Fibroblast of villous mesenchyme (primary cell): ENCODE measurements around the gene EFCC1. TPM values are rescaled to one million over a fixed set of nuclear protein-coding genes. Genes with fewer than 3 reads are reported as not detected.

ENCODE experiments used
- DNase-seq: peaks from one replicate; pipeline ENCODE4 v3.0.0-alpha.2; 2010; ENCODE audit warnings: low read depth
- H3K4me3 ChIP-seq: 2 replicates; pipeline ENCODE4 v1.5.1; 2011; ENCODE audit warnings: low read depth, mild to moderate bottlenecking, low read length
- total RNA-seq: library from RNA; depleted of rRNA; stranded (reverse); fragments of >200 nt; gene quantifications from 2 replicates; pipeline ENCODE4 v1.2.3, GENCODE V29; 2012
- TF ChIP-seq, protein P1 (sequence below): IDR thresholded peaks from 2 replicates; pipeline ENCODE4 v1.5.1; 2012; ENCODE audit warnings: low read depth, mild to moderate bottlenecking, low read length; ENCODE audit not compliant: insufficient read depth

Gene EFCC1
- total RNA-seq, 1 donor = not detected

DNA sequence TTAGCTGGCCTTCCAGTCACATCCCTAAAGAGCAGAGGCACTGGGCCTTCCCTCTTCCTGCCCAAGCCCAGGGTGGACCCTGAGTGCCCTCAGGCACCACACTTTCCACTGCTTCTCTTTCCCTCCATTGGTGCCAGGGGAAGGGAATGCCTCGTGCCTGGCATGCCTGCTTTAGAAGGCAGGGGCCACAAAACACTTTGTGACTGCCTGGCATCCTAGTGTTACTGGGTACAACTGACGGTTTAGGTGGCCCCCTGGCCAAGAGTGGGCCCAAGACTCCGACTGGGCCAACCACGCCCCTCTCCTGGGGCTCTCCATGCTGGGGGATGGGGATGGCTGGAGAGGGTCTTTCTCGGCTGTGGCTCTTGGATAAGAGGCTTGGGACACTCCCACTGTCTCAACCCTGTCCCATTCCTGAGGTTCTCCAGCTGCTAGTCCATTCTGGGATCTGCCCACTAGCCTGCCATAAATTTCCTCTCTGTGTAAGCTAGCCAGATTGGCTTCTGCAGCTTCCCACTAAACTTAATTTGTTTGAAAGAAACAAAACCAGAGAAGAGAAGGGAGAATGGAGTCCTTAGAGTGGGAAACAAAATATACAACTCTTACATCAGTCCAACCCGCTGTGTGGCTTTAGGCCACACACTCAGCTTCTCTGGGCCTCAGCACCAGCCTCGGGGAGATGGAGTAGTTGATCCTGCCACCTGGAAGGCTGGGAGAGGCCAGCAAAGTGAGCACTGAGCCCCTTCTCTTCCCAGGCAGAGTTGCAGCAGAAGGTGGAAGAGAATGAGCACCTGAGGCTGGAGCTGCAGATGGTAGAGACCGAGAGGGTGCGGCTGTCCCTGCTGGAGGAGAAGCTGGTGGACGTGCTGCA, 35.4 kb downstream of the EFCC1 start:
- TF ChIP-seq, protein P1, sequence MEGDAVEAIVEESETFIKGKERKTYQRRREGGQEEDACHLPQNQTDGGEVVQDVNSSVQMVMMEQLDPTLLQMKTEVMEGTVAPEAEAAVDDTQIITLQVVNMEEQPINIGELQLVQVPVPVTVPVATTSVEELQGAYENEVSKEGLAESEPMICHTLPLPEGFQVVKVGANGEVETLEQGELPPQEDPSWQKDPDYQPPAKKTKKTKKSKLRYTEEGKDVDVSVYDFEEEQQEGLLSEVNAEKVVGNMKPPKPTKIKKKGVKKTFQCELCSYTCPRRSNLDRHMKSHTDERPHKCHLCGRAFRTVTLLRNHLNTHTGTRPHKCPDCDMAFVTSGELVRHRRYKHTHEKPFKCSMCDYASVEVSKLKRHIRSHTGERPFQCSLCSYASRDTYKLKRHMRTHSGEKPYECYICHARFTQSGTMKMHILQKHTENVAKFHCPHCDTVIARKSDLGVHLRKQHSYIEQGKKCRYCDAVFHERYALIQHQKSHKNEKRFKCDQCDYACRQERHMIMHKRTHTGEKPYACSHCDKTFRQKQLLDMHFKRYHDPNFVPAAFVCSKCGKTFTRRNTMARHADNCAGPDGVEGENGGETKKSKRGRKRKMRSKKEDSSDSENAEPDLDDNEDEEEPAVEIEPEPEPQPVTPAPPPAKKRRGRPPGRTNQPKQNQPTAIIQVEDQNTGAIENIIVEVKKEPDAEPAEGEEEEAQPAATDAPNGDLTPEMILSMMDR = no peak
- no peak for DNase-seq
- H3K4me3 ChIP-seq = no peak overlapping the region

DNA sequence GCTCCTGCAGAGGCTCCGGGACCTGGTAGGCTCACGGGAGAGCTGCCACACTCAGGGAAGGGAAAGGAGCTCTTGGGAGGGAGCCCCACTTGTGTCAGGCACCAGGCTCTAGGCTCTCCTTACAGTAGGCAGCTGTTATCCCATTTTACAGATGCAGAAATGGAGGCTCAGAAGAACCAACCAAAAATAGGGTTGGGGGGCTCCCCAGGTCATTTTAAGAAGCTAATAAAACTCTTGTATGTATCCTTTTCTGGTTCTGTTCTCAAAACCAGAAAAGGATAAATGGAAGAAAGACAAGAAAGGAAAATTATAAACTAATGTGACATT, 36.0 kb downstream of the EFCC1 start:
- TF ChIP-seq, protein P1 = no peak
- H3K4me3 ChIP-seq = no peak overlapping the region
- DNase-seq = no peak

DNA sequence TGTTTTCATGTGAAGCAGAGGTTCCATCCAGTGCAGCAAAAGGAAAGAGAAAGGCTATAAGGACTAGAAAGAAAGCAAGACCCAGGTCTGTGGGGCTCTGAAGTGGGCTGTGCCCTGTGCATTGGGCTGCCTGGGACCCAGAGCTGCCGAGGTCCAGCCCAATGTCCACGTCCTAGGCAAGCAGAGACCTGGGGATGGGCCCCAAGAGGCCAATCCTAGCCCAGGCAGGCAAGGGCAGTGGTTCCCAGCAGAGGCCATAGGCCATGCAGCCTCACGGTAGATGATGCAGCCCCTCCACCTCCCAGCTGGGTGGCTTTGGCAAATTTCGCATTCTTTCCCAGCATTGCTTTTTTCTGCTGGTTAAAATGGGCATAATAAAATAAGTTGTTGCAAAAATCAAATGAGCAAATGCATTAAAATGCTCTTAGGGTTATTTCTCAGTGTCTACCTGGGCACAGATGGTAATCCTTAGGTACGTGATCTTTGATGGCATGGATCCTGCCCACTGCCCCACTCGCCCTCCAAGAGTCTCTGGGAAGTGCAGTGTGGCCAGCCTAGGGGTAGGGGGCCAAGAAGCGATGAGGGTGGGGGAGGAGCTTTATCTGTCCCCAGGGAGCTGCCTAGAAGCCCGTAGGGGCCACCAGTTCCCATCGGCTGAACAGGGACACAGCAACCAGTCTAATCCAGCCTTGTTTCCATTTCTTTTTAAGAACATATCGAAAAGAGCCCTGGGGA, 37.2 kb downstream of the EFCC1 start:
- no peak overlapping the region for H3K4me3 ChIP-seq
- no peak for DNase-seq
- TF ChIP-seq, protein P1 = no peak

DNA sequence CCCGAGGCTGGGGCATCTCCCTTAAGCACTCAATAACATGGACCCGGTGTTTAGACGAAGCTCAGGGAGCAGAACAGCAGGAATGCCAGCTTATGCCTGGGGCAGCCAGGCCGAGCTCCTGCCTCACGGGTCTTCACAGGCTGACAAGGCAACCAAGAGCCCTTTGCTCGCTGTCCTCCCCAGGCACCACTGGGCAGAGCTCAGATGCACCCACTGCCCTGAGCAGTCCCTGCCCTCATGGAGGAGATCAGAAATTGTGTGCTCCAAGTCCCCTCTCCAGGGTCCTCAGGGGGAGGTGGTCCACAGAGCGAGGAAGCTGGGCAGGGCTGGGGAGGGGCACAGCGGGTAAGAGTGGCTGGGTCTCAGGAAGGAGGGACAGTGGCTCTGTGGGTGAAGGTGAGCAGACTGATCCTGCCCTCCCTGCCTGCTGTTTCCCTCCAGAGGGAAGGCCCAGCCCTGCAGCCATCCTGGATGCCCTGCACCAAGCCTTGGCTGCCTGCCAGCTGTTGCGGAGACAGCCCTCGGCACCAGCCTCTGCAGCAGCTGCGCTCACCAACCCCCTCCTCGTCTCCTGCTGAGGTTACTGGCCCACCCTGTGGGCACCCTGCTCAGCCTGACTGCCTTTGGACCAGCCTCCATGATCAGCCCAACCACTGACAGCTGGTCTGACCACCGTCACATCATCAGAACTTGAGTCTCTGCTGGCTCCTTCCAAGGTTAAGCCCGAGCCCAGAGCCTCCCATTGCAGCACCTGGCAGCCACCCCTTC, 38.4 kb downstream of the EFCC1 start:
- no peak overlapping the region for H3K4me3 ChIP-seq
- TF ChIP-seq, protein P1 = no peak
- no peak for DNase-seq

DNA sequence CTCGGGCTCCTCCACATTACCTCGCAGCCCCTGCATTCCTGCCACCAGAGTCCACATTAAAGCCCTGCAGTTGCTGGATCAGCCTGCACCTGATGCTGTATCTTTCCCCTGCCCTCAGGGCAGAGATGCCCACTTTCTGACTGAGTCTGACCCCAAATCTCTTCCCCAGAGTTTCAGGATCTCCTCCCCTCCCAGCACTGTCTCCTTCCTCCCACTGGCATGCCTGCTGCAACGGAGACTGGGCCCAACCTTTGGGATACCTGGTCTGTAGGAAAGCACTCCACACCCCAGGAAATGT, 38.9 kb downstream of the EFCC1 start:
- no peak for DNase-seq
- no peak overlapping the region for H3K4me3 ChIP-seq
- TF ChIP-seq, protein P1 = no peak

DNA sequence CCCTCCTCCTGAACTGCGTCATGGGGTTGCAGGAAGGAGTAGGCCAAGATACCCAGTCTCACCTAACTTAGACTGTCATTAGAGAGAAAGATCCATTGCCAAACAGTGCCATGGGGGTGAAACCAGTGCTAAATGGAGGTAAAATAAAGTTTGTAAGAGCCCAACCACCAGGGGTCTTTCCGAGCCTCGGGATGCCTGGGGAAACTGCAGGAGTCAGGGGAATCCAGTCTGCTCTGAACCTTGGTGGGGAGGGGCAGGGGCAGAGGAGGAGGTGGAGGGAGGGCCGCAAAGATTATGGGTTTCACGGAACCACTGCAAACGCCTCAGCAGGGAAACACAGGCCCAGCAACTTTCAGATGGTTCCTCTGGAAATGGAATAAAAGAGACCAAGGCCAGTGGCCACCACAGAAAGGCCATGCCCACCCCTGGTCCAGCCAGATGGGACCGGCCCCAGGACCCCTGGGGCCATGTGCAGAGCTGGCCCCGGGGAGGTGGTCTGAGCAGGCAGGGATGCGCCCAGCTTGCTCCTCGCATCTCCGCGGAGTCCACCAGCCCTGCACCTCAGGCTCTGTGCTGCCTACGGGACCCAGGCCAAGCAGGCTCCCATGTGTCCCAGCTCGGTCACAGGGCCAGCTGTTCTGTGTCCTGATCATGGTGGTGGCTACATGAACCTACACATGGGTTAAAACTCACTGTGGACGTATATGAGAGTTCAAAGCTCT, 39.6 kb downstream of the EFCC1 start:
- H3K4me3 ChIP-seq = no peak overlapping the region
- TF ChIP-seq, protein P1 = no peak
- DNase-seq = no peak
